Bronchial epithelial cell (primary cell): ENCODE results near the gene SNTB2. TPM values are rescaled to one million over a fixed set of nuclear protein-coding genes. Genes with fewer than 3 reads are reported as not detected.
A peak's percentile ranks its signal among the peaks of the same experiment; 100 is the strongest.
"Not testable (repeated sequence)": the region's sequence is repeated elsewhere in the genome, so short reads cannot be mapped to it uniquely, and the experiment has no call there.

Experiments used
- DNase-seq: peaks from one replicate; pipeline ENCODE4 v3.0.0-alpha.2; 2010; ENCODE audit warnings: low read depth
- FAIRE-seq: peaks from 2 replicates; lab custom pipeline; 2011; peaks lifted over from hg19 to GRCh38; lab: Jason Lieb, UNC
- H3K27me3 ChIP-seq: 2 replicates; pipeline ENCODE4 v1.5.1; 2011; ENCODE audit warnings: low read length; ENCODE audit not compliant: control insufficient read depth, insufficient read depth
- H3K36me3 ChIP-seq: 2 replicates; pipeline ENCODE4 v1.5.1; 2011; ENCODE audit warnings: low read length; ENCODE audit not compliant: control insufficient read depth, insufficient read depth
- H3K4me3 ChIP-seq: 2 replicates; pipeline ENCODE4 v1.5.1; 2011; ENCODE audit warnings: mild to moderate bottlenecking, low read depth, low read length, control low read depth
- CTCF ChIP-seq: IDR thresholded peaks from 2 replicates; pipeline ENCODE4 v1.5.1; 2011; ENCODE audit warnings: mild to moderate bottlenecking, moderate library complexity, low read length, control low read depth, inconsistent platforms; ENCODE audit not compliant: insufficient read depth, severe bottlenecking
- total RNA-seq: library from RNA; depleted of rRNA; stranded (reverse); fragments of >200 nt; gene quantifications from 2 replicates; pipeline ENCODE4 v1.2.1, GENCODE V29; 2014

SNTB2 gene
- total RNA-seq, 1 donor from 2014 or later, result 10.5 TPM

- Histone ChIP-seq H3K27me3 (no peaks in the 10 kb centered on the region), H3K4me3 (no peak overlapping the region), H3K36me3 (no peaks in the 10 kb centered on the region)
- TF ChIP-seq CTCF, result no peak
- no peak for FAIRE-seq
- DNase-seq, result no peak
Measured at GRCh38 chr16:69285240-69285639, 98.3 kb downstream of the SNTB2 start.

- DNase-seq (peak; percentile 56), FAIRE-seq (no peak)
- TF ChIP-seq CTCF, result no peak
- H3K27me3 ChIP-seq, result no peaks in the 10 kb centered on the region
- no peak overlapping the region for H3K4me3 ChIP-seq
- no peaks in the 10 kb centered on the region for H3K36me3 ChIP-seq
Measured at GRCh38 chr16:69286941-69287713, 100.2 kb downstream of the SNTB2 start.

- DNase-seq, FAIRE-seq, H3K36me3 ChIP-seq, H3K27me3 ChIP-seq, H3K4me3 ChIP-seq: not testable (repeated sequence)
Measured at GRCh38 chr16:69291657-69292056, 104.7 kb downstream of the SNTB2 start.

GRCh38 chr16:69293401-69293800 is 106.4 kb downstream of the SNTB2 start:
- no peak for TF ChIP-seq CTCF
- Histone ChIP-seq H3K4me3 (no peak overlapping the region), H3K27me3 (no peaks in the 10 kb centered on the region), H3K36me3 (no peaks in the 10 kb centered on the region)
- DNase-seq (no peak), FAIRE-seq (no peak)

GRCh38 chr16:69294051-69294450 is 107.1 kb downstream of the SNTB2 start:
- H3K4me3 ChIP-seq, result no peak overlapping the region
- H3K27me3 ChIP-seq, result no peaks in the 10 kb centered on the region
- H3K36me3 ChIP-seq, result no peaks in the 10 kb centered on the region
- no peak for TF ChIP-seq CTCF
- peak; percentile 75 for FAIRE-seq
- DNase-seq, result peak; percentile 79

GRCh38 chr16:69296771-69297170 is 109.8 kb downstream of the SNTB2 start:
- H3K27me3 ChIP-seq, H3K4me3 ChIP-seq, H3K36me3 ChIP-seq, FAIRE-seq, DNase-seq: not testable (repeated sequence)

GRCh38 chr16:69298261-69298660 is 111.3 kb downstream of the SNTB2 start:
- no peak for DNase-seq
- no peaks in the 10 kb centered on the region for H3K27me3 ChIP-seq
- TF ChIP-seq CTCF, result no peak
- H3K36me3 ChIP-seq, result peaks cover 4% of the 10 kb centered on the region
- FAIRE-seq, result no peak
- H3K4me3 ChIP-seq, result no peak overlapping the region
